ENCODE results near the gene ACTBL2.

Gene ACTBL2

DNA sequence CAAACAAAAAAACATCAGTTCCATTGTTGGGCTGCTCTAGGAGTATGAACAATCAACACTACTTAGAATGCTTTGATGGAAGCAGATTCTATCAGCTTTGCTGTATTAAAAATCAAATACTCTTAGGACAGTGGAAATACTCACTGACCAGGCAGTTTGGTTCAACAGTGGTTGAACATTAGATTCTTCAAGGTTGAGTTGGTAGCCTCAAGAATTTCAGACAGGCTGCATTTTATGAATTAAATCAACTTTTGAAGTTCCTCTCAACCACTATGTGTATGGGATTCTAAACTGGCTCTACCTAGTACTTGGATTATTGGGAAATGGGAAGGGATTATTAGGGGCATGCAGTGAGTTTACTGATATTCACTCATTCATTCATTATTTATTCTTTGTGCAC is 35.0 kb downstream of the ACTBL2 start:
- H2AFZ ChIP-seq (ENCODE audit: low read length, unreplicated experiment), result no peak overlapping the region
- H3K27me3 ChIP-seq (ENCODE audit: insufficient read depth, low read length), result no peaks in the 10 kb centered on the region
- no peaks in the 10 kb centered on the region for H3K36me3 ChIP-seq (ENCODE audit: insufficient read depth, low read length)
- no peaks in the 10 kb centered on the region for H3K79me2 ChIP-seq (ENCODE audit: control insufficient read depth, insufficient read depth, low read length, unreplicated experiment)
- H3K4me3 ChIP-seq (ENCODE audit: low read depth, low read length), result no peak overlapping the region
- H3K4me1 ChIP-seq (ENCODE audit: control insufficient read depth, insufficient read depth, low read length, unreplicated experiment), result peaks cover 39% of the 10 kb centered on the region
- H3K27ac ChIP-seq (ENCODE audit: low read depth, low read length), result no peak overlapping the region

DNA sequence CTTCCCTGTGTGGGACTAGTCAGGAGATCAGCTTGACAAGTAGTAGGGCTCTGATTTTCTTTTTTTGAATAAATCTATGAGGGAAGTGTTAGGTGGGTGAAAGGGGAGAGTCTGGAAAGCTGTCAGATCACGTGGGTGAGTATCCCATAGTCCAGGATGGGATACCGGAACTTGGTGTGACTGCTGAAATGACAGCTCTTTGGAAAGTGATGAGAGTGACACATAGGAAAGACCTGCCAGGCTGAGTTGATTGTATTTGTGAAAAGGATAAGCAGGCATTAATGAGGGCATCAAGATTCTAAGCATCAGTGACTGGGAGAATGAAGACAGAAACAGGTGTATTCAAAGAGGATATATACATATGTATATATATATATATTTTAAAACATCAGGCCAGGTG is 35.6 kb downstream of the ACTBL2 start:
- no peak overlapping the region for H3K27ac ChIP-seq (ENCODE audit: low read depth, low read length)
- H3K4me1 ChIP-seq (ENCODE audit: control insufficient read depth, insufficient read depth, low read length, unreplicated experiment), result peaks cover 39% of the 10 kb centered on the region
- H3K36me3 ChIP-seq (ENCODE audit: insufficient read depth, low read length), result no peaks in the 10 kb centered on the region

DNA sequence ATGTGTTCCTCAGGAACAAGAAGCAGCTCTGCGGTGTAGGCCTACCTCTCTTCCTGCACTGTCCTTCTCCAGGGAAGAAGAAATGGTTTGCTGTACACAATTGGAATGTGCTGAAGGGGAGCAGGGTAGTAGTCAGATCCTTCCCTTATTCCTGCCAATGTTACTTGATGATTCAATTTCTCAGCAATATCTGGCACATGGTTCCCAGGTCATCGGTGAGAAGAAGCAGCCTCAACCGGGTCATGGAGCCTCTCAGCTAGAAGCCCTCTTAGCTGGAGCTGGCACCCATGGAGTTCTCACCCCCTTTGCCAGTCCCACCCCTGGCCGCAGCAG is 36.9 kb downstream of the ACTBL2 start:
- Histone ChIP-seq H3K27me3 (ENCODE audit: insufficient read depth, low read length) (no peaks in the 10 kb centered on the region), H3K4me3 (ENCODE audit: low read depth, low read length) (no peak overlapping the region), H3K79me2 (ENCODE audit: control insufficient read depth, insufficient read depth, low read length, unreplicated experiment) (no peaks in the 10 kb centered on the region), H3K36me3 (ENCODE audit: insufficient read depth, low read length) (no peaks in the 10 kb centered on the region), H2AFZ (ENCODE audit: low read length, unreplicated experiment) (no peak overlapping the region), H3K4me1 (ENCODE audit: control insufficient read depth, insufficient read depth, low read length, unreplicated experiment) (peaks cover 39% of the 10 kb centered on the region), H3K27ac (ENCODE audit: low read depth, low read length) (no peak overlapping the region)

More for the DNA sequence above, 35.6 kb downstream of the ACTBL2 start:
- Histone ChIP-seq H2AFZ (ENCODE audit: low read length, unreplicated experiment) (no peak overlapping the region), H3K27me3 (ENCODE audit: insufficient read depth, low read length) (no peaks in the 10 kb centered on the region), H3K79me2 (ENCODE audit: control insufficient read depth, insufficient read depth, low read length, unreplicated experiment) (no peaks in the 10 kb centered on the region), H3K4me3 (ENCODE audit: low read depth, low read length) (no peak overlapping the region)

DNA sequence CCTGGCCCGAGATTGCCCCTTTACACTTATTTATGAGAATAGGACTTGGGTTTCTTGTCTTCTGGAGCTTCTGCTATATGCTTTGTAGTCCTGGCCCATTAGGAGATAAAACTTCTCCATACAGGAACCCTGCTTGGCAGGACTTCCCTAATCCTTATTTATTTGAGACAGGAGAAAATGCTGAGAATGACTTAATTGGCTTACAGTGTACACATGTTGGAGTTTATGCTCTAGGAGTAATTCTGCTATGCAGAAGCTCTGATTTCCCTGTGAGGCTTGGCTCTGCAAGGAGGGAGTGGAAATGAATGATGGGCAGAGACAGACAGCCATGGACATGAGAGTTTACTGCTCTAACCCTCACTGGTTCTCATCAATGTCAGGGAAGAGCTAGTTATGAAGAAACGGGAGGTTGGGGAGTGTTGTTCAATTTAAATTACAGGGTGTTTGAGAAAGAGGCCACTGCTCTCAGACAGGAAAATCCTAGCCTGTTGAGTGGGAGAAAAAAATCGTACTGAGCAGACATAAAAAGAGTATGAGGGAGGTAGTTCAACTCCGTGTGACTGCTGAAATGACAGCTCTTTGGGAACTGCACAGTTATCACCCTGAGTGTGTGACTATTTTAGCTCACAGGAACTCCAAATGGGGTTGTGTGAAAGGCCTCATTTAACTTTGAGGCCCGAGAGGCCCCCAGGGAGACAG is 37.5 kb downstream of the ACTBL2 start:
- Histone ChIP-seq H3K4me3 (ENCODE audit: low read depth, low read length) (no peak overlapping the region), H3K27me3 (ENCODE audit: insufficient read depth, low read length) (no peaks in the 10 kb centered on the region), H2AFZ (ENCODE audit: low read length, unreplicated experiment) (no peak overlapping the region), H3K79me2 (ENCODE audit: control insufficient read depth, insufficient read depth, low read length, unreplicated experiment) (no peaks in the 10 kb centered on the region), H3K36me3 (ENCODE audit: insufficient read depth, low read length) (no peaks in the 10 kb centered on the region), H3K4me1 (ENCODE audit: control insufficient read depth, insufficient read depth, low read length, unreplicated experiment) (peaks cover 34% of the 10 kb centered on the region), H3K27ac (ENCODE audit: low read depth, low read length) (no peak overlapping the region)

DNA sequence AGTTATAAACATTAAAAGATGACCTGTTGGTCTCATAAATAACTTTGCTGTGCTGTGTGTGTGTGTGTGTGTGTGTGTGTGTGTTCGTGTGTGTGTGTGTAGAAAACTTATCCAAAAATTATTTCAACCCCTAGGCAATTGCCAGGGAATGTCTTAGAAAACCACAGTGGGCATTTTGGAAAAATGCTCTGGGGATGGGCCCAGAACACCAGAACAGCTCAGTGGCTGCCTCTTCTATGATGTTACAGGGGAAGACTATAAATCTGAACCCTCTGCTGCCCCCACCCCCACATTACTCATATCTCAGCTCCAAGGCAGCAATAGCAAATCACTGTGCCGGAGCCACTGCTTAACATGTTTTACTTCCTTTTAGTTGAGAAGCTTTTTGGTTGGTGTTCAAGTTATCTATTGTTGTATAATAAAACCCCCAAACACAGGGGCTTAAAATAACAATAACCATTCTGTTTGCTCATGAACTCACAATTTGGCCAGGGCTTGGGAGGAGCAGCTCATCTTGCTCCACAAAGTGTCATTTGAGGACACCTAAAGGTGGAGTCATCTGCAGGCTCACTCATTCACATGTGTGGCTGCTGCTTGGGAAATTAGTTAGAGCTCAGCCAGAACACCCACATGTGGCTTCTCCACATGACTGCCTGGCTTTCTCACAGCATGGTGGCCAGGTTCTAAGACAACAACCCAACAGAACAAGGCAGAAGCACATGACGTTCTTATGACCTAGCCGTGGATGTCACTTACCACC is 40.4 kb downstream of the ACTBL2 start:
- Histone ChIP-seq H3K79me2 (ENCODE audit: control insufficient read depth, insufficient read depth, low read length, unreplicated experiment) (no peaks in the 10 kb centered on the region), H3K27me3 (ENCODE audit: insufficient read depth, low read length) (no peaks in the 10 kb centered on the region), H2AFZ (ENCODE audit: low read length, unreplicated experiment) (peak overlapping the region; percentile 11), H3K36me3 (ENCODE audit: insufficient read depth, low read length) (no peaks in the 10 kb centered on the region), H3K27ac (ENCODE audit: low read depth, low read length) (peak overlapping the region; percentile 98), H3K4me3 (ENCODE audit: low read depth, low read length) (peak overlapping the region; percentile 40; the same call in 1 of the 2 replicates), H3K4me1 (ENCODE audit: control insufficient read depth, insufficient read depth, low read length, unreplicated experiment) (peaks cover 60% of the 10 kb centered on the region)

DNA sequence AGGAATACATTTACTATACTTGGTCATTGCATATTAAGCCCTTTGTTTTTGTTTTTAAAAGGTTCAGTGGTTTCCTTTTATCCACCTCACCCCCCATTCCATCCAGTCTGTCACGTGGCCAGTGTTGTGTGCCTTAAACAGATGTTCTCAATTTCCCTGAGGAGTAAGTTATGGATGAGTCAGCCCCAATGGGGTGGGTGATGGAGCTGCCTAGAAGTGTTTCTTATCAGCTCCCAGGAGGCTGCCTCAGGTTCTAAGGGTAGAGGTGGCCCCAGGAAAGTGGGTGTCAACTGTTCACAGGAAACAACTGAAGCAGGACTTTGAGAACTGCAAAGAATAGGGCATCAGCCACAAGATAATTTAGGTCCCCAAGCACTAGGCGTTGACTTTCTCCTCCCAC is 41.1 kb downstream of the ACTBL2 start:
- Histone ChIP-seq H3K79me2 (ENCODE audit: control insufficient read depth, insufficient read depth, low read length, unreplicated experiment) (no peaks in the 10 kb centered on the region), H3K27ac (ENCODE audit: low read depth, low read length) (peak overlapping the region; percentile 98), H3K4me1 (ENCODE audit: control insufficient read depth, insufficient read depth, low read length, unreplicated experiment) (peaks cover 67% of the 10 kb centered on the region), H3K27me3 (ENCODE audit: insufficient read depth, low read length) (no peaks in the 10 kb centered on the region), H3K36me3 (ENCODE audit: insufficient read depth, low read length) (no peaks in the 10 kb centered on the region), H3K4me3 (ENCODE audit: low read depth, low read length) (peak overlapping the region; percentile 40; the same call in 1 of the 2 replicates), H2AFZ (ENCODE audit: low read length, unreplicated experiment) (no peak overlapping the region)

DNA sequence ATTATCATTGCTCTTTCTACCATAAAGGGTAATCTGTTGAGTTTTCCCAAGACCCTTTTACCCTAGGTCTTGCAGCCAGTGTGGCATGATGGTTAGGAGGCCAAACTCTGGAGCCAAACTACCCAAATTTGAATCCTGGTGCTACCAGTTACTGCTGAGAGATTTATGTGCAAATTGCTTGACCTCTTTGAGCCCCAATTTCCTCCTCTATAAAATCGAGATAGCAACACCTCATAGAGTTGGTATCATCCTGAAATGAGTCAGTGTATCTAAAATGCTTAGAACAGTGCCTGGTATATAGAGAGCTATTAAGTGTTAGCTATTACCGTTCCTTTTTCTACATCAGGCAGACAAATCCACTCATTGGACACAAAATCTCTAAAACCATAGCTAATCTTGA is 43.0 kb downstream of the ACTBL2 start:
- Histone ChIP-seq H3K27me3 (ENCODE audit: insufficient read depth, low read length) (no peaks in the 10 kb centered on the region), H2AFZ (ENCODE audit: low read length, unreplicated experiment) (no peak overlapping the region), H3K4me3 (ENCODE audit: low read depth, low read length) (no peak overlapping the region), H3K4me1 (ENCODE audit: control insufficient read depth, insufficient read depth, low read length, unreplicated experiment) (peaks cover 87% of the 10 kb centered on the region), H3K36me3 (ENCODE audit: insufficient read depth, low read length) (no peaks in the 10 kb centered on the region), H3K79me2 (ENCODE audit: control insufficient read depth, insufficient read depth, low read length, unreplicated experiment) (no peaks in the 10 kb centered on the region), H3K27ac (ENCODE audit: low read depth, low read length) (peak overlapping the region; percentile 98)

DNA sequence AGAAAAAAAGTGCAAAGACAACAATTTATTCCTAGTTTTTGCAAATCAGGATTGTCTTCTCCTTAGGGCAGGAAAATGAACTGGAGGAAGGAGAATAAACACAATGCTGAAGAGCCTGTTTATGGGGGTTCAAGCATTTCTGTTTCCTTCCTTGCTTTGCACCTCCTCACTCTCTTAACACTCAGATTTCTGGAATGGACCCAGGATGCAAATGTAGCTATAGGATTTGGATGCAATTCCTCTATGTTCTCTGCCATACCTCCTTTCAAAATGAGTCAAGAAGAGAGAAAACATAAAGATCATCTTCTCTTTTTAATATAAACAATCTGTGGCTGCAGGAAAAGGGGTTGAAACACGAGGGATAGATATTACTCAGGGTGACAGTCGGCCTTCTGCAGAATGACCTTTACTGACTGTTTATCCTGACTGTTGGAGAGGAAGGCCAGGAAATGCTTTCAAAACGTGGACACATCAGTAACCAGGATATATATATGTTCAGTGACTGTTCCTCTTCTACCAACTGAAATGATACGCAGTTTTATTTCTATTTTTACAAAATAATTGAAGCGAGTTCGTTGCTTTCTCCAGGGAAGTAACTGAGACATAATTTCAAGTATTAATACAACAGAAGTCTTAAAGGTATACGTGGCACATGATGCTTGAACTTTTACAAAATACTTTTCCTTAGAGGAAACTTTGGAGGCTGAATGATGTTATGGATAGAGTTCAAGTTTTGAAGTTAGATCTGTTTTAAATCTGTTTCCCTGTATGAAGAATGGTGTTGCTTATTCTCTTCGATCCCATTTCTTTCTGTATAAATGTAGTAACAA is 44.4 kb downstream of the ACTBL2 start:
- no peaks in the 10 kb centered on the region for H3K79me2 ChIP-seq (ENCODE audit: control insufficient read depth, insufficient read depth, low read length, unreplicated experiment)
- H3K27ac ChIP-seq (ENCODE audit: low read depth, low read length), result peak overlapping the region; percentile 98
- H3K4me1 ChIP-seq (ENCODE audit: control insufficient read depth, insufficient read depth, low read length, unreplicated experiment), result peaks cover 94% of the 10 kb centered on the region
- H3K4me3 ChIP-seq (ENCODE audit: low read depth, low read length), result no peak overlapping the region
- no peaks in the 10 kb centered on the region for H3K36me3 ChIP-seq (ENCODE audit: insufficient read depth, low read length)
- no peaks in the 10 kb centered on the region for H3K27me3 ChIP-seq (ENCODE audit: insufficient read depth, low read length)
- H2AFZ ChIP-seq (ENCODE audit: low read length, unreplicated experiment), result peak overlapping the region; percentile 84

- Histone ChIP-seq H3K36me3 (ENCODE audit: insufficient read depth, low read length) (no peaks in the 10 kb centered on the region), H2AFZ (ENCODE audit: low read length, unreplicated experiment) (no peak overlapping the region), H3K27ac (ENCODE audit: low read depth, low read length) (peak overlapping the region; percentile 98), H3K4me1 (ENCODE audit: control insufficient read depth, insufficient read depth, low read length, unreplicated experiment) (peaks cover 80% of the 10 kb centered on the region), H3K4me3 (ENCODE audit: low read depth, low read length) (no peak overlapping the region), H3K27me3 (ENCODE audit: insufficient read depth, low read length) (no peaks in the 10 kb centered on the region), H3K79me2 (ENCODE audit: control insufficient read depth, insufficient read depth, low read length, unreplicated experiment) (no peaks in the 10 kb centered on the region)
Measured at GRCh38 chr5:57436586-57436985, 46.0 kb downstream of the ACTBL2 start.

- H3K79me2 ChIP-seq (ENCODE audit: control insufficient read depth, insufficient read depth, low read length, unreplicated experiment), result no peaks in the 10 kb centered on the region
- no peak overlapping the region for H2AFZ ChIP-seq (ENCODE audit: low read length, unreplicated experiment)
- peaks cover 71% of the 10 kb centered on the region for H3K4me1 ChIP-seq (ENCODE audit: control insufficient read depth, insufficient read depth, low read length, unreplicated experiment)
- no peak overlapping the region for H3K4me3 ChIP-seq (ENCODE audit: low read depth, low read length)
- peak overlapping the region; percentile 98 for H3K27ac ChIP-seq (ENCODE audit: low read depth, low read length)
- H3K36me3 ChIP-seq (ENCODE audit: insufficient read depth, low read length), result no peaks in the 10 kb centered on the region
- no peaks in the 10 kb centered on the region for H3K27me3 ChIP-seq (ENCODE audit: insufficient read depth, low read length)
Measured at GRCh38 chr5:57435701-57436134, 46.9 kb downstream of the ACTBL2 start.
